ENCODE results near the gene ASIC2.

The ASIC2 gene

GRCh38 chr17:32964541-32964940, 328.6 kb downstream of the ASIC2 start:
- Histone ChIP-seq H2AFZ (ENCODE audit: low read length) (no peak overlapping the region), H3K4me3 (ENCODE audit: low read depth, low read length, poor library complexity, severe bottlenecking) (no peak overlapping the region), H4K20me1 (ENCODE audit: insufficient read depth, low read length) (no peaks in the 10 kb centered on the region), H3K9me3 (ENCODE audit: low read length) (no peaks in the 10 kb centered on the region), H3K9me2 (ENCODE audit: low read depth, low read length) (no peaks in the 10 kb centered on the region), H3K27me3 (ENCODE audit: insufficient read depth, low read length) (no peaks in the 10 kb centered on the region), H3K36me3 (ENCODE audit: insufficient read depth, low read length) (no peaks in the 10 kb centered on the region), H3K4me1 (ENCODE audit: insufficient read depth, low read length, severe bottlenecking) (no peaks in the 10 kb centered on the region), H3K9ac (ENCODE audit: low read length) (no peak overlapping the region), H3K4me2 (ENCODE audit: low read length) (no peak overlapping the region), H3F3A (ENCODE audit: insufficient read depth, low read length) (no peaks in the 10 kb centered on the region), H3K27ac (ENCODE audit: low read depth, low read length, poor library complexity, severe bottlenecking) (no peak overlapping the region), H3K79me2 (ENCODE audit: insufficient read depth, low read length) (no peaks in the 10 kb centered on the region)
- TF ChIP-seq EZH2 (IDR thresholded peaks at IDR 0.05; ENCODE audit: borderline replicate concordance, low read length) (no peak), CTCF (IDR thresholded peaks at IDR 0.05; ENCODE audit: low read length) (no peak)

Measured in OCI-LY1 (cell line).